Activated B cell treated with CpG ODN at 0.5 μM for 24 hours (primary cell): ENCODE measurements around the gene KAZALD1. TPM values are rescaled to one million over a fixed set of nuclear protein-coding genes. Genes with fewer than 3 reads are reported as not detected.

Experiments used
- ATAC-seq: fragments of 200-7000 bp; cut with Tn5 transposase; one replicate; pipeline ENCODE4 v1.10.0; 2021; ENCODE audit warnings: low read depth, mild to moderate bottlenecking, moderate library complexity
- CTCF ChIA-PET: fragments of 350-600 bp; sonication (Branson Sonifier 250); formaldehyde crosslinking; loops from one replicate; lab custom pipeline; 2021; ENCODE audit warnings: antibody characterized with exemption; lab: Charles Lee
- POLR2A ChIA-PET: fragments of 350-600 bp; sonication (Branson Sonifier 250); formaldehyde crosslinking; loops from one replicate; lab custom pipeline; 2021; ENCODE audit warnings: antibody characterized with exemption; lab: Charles Lee
- DNase-seq: peaks from one replicate; pipeline ENCODE4 v3.0.0; 2022
- H3K27ac Mint-ChIP-seq: one replicate; pipeline ENCODE4 v1.8.0; 2020; ENCODE audit warnings: mixed read lengths
- H3K27me3 Mint-ChIP-seq: one replicate; pipeline ENCODE4 v1.8.0; 2021; ENCODE audit warnings: mixed read lengths
- H3K36me3 Mint-ChIP-seq: one replicate; pipeline ENCODE4 v1.8.0; 2021; ENCODE audit warnings: low read depth, mixed read lengths
- H3K4me1 Mint-ChIP-seq: one replicate; pipeline ENCODE4 v1.8.0; 2021; ENCODE audit warnings: mixed read lengths
- H3K4me3 Mint-ChIP-seq: one replicate; pipeline ENCODE4 v1.8.0; 2020; ENCODE audit warnings: mild to moderate bottlenecking, mixed read lengths
- H3K9me3 Mint-ChIP-seq: one replicate; pipeline ENCODE4 v1.8.0; 2020; ENCODE audit warnings: mixed read lengths
- CTCF ChIP-seq: fragments of 200-600 bp; IDR thresholded peaks from one replicate; pipeline ENCODE4 v1.8.0; 2022; ENCODE audit warnings: antibody characterized with exemption, mild to moderate bottlenecking
- intact Hi-C: fragments of 100-400 bp; cut with micrococcal nuclease; formaldehyde crosslinking; loops from one replicate; pipeline ENCODE4 v1.15.1; 2024
- total RNA-seq: library from RNA; stranded (reverse); gene quantifications from 2 replicates; pipeline ENCODE4 v1.2.3, GENCODE V29; 2022

The KAZALD1 gene
- total RNA-seq, 1 donor from 2014 or later = 0.58 TPM

GRCh38 chr10:101038484-101038883 lies 23.3 kb upstream of the KAZALD1 start:
- CTCF ChIA-PET = interaction anchor here (5.9 kb wide), 1 partner anchor 13 kb away, joined by 37 read pairs; no protein-coding TSS in a partner anchor
- no peak for DNase-seq
- intact Hi-C loops = no loop called here
- no peak overlapping the region for H3K27ac Mint-ChIP-seq
- no peaks in the 10 kb centered on the region for H3K27me3 Mint-ChIP-seq
- no peak for ATAC-seq
- no peak for TF ChIP-seq CTCF
- peaks cover 39% of the 10 kb centered on the region for H3K36me3 Mint-ChIP-seq
- peaks cover 13% of the 10 kb centered on the region for H3K4me1 Mint-ChIP-seq
- no peaks in the 10 kb centered on the region for H3K9me3 Mint-ChIP-seq
- POLR2A ChIA-PET = no interaction called here
- no peak overlapping the region for H3K4me3 Mint-ChIP-seq

- ChIA-PET CTCF (interaction anchor here (0.6 to 5.9 kb wide), 9 partner anchors 8 to 108 kb away, joined by 3 to 58 read pairs (median 5); partner anchors contain the start of genes KAZALD1, PDZD7 and SFXN3), POLR2A (interaction anchor here (1.2 kb wide), 1 partner anchor 29 kb away, joined by 3 read pairs; no protein-coding TSS in a partner anchor)
- ATAC-seq = no peak
- Mint-ChIP-seq H3K27me3 (peaks cover 2% of the 10 kb centered on the region), H3K4me3 (no peak overlapping the region), H3K9me3 (no peaks in the 10 kb centered on the region), H3K36me3 (peaks cover 39% of the 10 kb centered on the region), H3K4me1 (peaks cover 13% of the 10 kb centered on the region), H3K27ac (no peak overlapping the region)
- TF ChIP-seq CTCF = no peak
- DNase-seq = no peak
- intact Hi-C loops = loop anchor here (5.0 kb wide), 1 partner anchor 252 kb away; no protein-coding TSS in a partner anchor
Observed at GRCh38 chr10:101040061-101040460, 21.7 kb upstream of the KAZALD1 start.

- peaks cover 34% of the 10 kb centered on the region for H3K36me3 Mint-ChIP-seq
- intact Hi-C loops = loop anchor here (1.0 to 5.0 kb wide), 5 partner anchors 27 to 251 kb away; no protein-coding TSS in a partner anchor
- H3K4me1 Mint-ChIP-seq = peaks cover 13% of the 10 kb centered on the region
- DNase-seq (no peak), ATAC-seq (no peak)
- ChIA-PET POLR2A (interaction anchor here (0.7 to 2.9 kb wide), 8 partner anchors 9 to 1015 kb away, joined by 3 to 14 read pairs (median 6); partner anchors contain the start of genes ARMH3, PDZD7 and SFXN3), CTCF (interaction anchor here (0.9 to 5.9 kb wide), 8 partner anchors 9 to 403 kb away, joined by 3 to 58 read pairs (median 30); partner anchors contain the start of genes KAZALD1, PDZD7 and SFXN3)
- no peak overlapping the region for H3K27ac Mint-ChIP-seq
- peaks cover 2% of the 10 kb centered on the region for H3K27me3 Mint-ChIP-seq
- H3K9me3 Mint-ChIP-seq = no peaks in the 10 kb centered on the region
- no peak overlapping the region for H3K4me3 Mint-ChIP-seq
- no peak for TF ChIP-seq CTCF
Observed at GRCh38 chr10:101040851-101041250, 20.9 kb upstream of the KAZALD1 start.

- H3K9me3 Mint-ChIP-seq = no peaks in the 10 kb centered on the region
- peak; percentile 48 for DNase-seq
- TF ChIP-seq CTCF = peak; percentile 47
- H3K36me3 Mint-ChIP-seq = peaks cover 30% of the 10 kb centered on the region
- ChIA-PET POLR2A (interaction anchor here (0.6 to 2.9 kb wide), 9 partner anchors 9 to 1014 kb away, joined by 3 to 24 read pairs (median 7); partner anchors contain the start of genes ARMH3, KAZALD1, PDZD7 and SFXN3), CTCF (interaction anchor here (0.9 to 5.9 kb wide), 9 partner anchors 10 to 402 kb away, joined by 3 to 58 read pairs (median 24); partner anchors contain the start of genes KAZALD1, PDZD7 and SFXN3)
- no peak overlapping the region for H3K27ac Mint-ChIP-seq
- peaks cover 13% of the 10 kb centered on the region for H3K4me1 Mint-ChIP-seq
- peak; percentile 82 for ATAC-seq
- intact Hi-C loops = loop anchor here (1.0 to 5.0 kb wide), 5 partner anchors 27 to 251 kb away; no protein-coding TSS in a partner anchor
- peaks cover 3% of the 10 kb centered on the region for H3K27me3 Mint-ChIP-seq
- no peak overlapping the region for H3K4me3 Mint-ChIP-seq
Observed at GRCh38 chr10:101041252-101041761, 20.5 kb upstream of the KAZALD1 start.

- ChIA-PET CTCF (interaction anchor here (1.2 to 5.9 kb wide), 8 partner anchors 10 to 99 kb away, joined by 3 to 58 read pairs (median 30); partner anchors contain the start of genes KAZALD1, PDZD7 and SFXN3), POLR2A (interaction anchor here (1.2 to 2.9 kb wide), 6 partner anchors 9 to 100 kb away, joined by 5 to 24 read pairs (median 11); partner anchors contain the start of genes KAZALD1, PDZD7 and SFXN3)
- TF ChIP-seq CTCF = no peak
- ATAC-seq = no peak
- Mint-ChIP-seq H3K4me1 (peaks cover 13% of the 10 kb centered on the region), H3K4me3 (peak overlapping the region; percentile 99), H3K27me3 (peaks cover 11% of the 10 kb centered on the region), H3K36me3 (peaks cover 22% of the 10 kb centered on the region), H3K27ac (peak overlapping the region; percentile 93), H3K9me3 (no peaks in the 10 kb centered on the region)
- intact Hi-C loops = loop anchor here (1.0 to 5.0 kb wide), 4 partner anchors 8 to 250 kb away; partner anchors contain the start of genes PDZD7 and SFXN3
- DNase-seq = no peak
Observed at GRCh38 chr10:101042118-101042517, 19.7 kb upstream of the KAZALD1 start.
